Measurements from ENCODE around the gene KCNH1. TPM values are rescaled to one million over a fixed set of nuclear protein-coding genes. Genes with fewer than 3 reads are reported as not detected.

Gene KCNH1
- total and polyA plus RNA-seq, 9 of the 15 experiments (the other 6 are each of a cell fraction or from before 2014, with no cell fraction given) = not detected

DNA sequence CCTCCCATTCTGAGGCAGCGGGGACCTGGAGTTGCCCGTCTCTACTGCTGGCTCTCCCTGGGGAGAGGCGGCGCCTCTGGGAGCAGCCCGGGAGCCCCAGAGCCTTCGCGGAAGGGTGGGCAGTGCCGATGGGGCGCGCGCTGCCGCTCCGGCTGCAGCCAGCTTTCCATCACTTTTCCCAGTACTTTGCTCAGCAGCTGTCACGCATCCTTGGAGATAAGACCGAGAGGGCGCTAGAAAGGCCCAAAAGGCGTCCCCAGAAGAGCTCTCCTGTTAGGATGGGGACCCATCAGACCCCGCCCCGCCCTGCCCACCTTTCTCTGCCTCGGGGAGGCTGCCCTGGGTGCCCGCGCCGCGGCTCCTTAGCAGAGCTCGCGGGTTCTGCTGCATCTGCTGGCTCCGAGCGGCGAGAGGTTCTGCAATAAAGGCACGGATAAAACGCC lies 534 bp downstream of the KCNH1 start:
- Histone ChIP-seq H3K4me3 (no peak overlapping the region), H3K36me3 (ENCODE audit: control insufficient read depth, insufficient read depth, low read length) (no peaks in the 10 kb centered on the region), H3K27ac (ENCODE audit: extremely low read depth, low read depth, low read length) (no peak overlapping the region), H3K9me1 (ENCODE audit: control insufficient read depth, insufficient read depth, low read length) (no peaks in the 10 kb centered on the region), H3K9me3 (replicated peaks; ENCODE audit: control insufficient read depth, insufficient read depth, low read depth, low read length) (no peaks in the 10 kb centered on the region), H3K4me1 (replicated peaks in 1 of 2; ENCODE audit: control insufficient read depth in 2 of 2, insufficient read depth in 2 of 2, low read length in 2 of 2) (peaks cover 0 to 12% of the 10 kb centered on the region in 2 experiments; a peak in 2 of 5 replicates), H3K4me2 (ENCODE audit: insufficient read depth, low read length) (peak overlapping the region; percentile 40; the same call in 1 of the 2 replicates), H3K27me3 (ENCODE audit: control insufficient read depth in 2 of 2, insufficient read depth in 2 of 2, low read length in 2 of 2) (peaks cover 12 to 15% of the 10 kb centered on the region in 2 experiments), H4K20me1 (replicated peaks; ENCODE audit: control insufficient read depth, insufficient read depth, low read length) (0 out of 2 replicates have a peak, but pooled peaks cover 3% of the 10 kb centered on the region), H3K79me2 (ENCODE audit: control insufficient read depth, insufficient read depth, low read length) (no peaks in the 10 kb centered on the region), H3K9ac (ENCODE audit: insufficient read depth in 1 of 2, low read depth in 2 of 2, low read length in 2 of 2) (peak overlapping the region in 1 of 2 experiments; percentile 77; a peak in 2 of 4 replicates), H2AFZ (ENCODE audit: low read depth, low read length) (peak overlapping the region; percentile 56)
- in situ Hi-C loops (cut with MboI) = loop anchor here (10.0 to 25.0 kb wide), 5 partner anchors 539 to 1271 kb away; no protein-coding TSS in a partner anchor
- WGBS (ENCODE audit: insufficient coverage, low coverage, missing lambda C conversion rate) = 32% methylated on average over 25 of the region's 31 CpGs
- ATAC-seq (no peak), FAIRE-seq (no peak), DNase-seq (ENCODE audit: extremely low read depth in 1 of 4, low spot score in 3 of 4) (no peak)
- ChIA-PET CTCF (ENCODE audit: low intra/inter-chr PET ratio) (interaction anchor here (0.7 to 3.7 kb wide), 6 partner anchors 10 to 726 kb away, joined by 3 to 26 read pairs (median 10); no protein-coding TSS in a partner anchor), POLR2A (interaction anchor here (0.6 to 1.1 kb wide), 3 partner anchors 9 to 1305 kb away, joined by 3 read pairs; no protein-coding TSS in a partner anchor)
- BruUV-seq (replicated peaks) = no TSS peak
- intact Hi-C loops (cut with micrococcal nuclease) = loop anchor here (5.0 to 10.0 kb wide), 5 partner anchors 126 to 419 kb away; no protein-coding TSS in a partner anchor
- TF ChIP-seq, protein P1, sequence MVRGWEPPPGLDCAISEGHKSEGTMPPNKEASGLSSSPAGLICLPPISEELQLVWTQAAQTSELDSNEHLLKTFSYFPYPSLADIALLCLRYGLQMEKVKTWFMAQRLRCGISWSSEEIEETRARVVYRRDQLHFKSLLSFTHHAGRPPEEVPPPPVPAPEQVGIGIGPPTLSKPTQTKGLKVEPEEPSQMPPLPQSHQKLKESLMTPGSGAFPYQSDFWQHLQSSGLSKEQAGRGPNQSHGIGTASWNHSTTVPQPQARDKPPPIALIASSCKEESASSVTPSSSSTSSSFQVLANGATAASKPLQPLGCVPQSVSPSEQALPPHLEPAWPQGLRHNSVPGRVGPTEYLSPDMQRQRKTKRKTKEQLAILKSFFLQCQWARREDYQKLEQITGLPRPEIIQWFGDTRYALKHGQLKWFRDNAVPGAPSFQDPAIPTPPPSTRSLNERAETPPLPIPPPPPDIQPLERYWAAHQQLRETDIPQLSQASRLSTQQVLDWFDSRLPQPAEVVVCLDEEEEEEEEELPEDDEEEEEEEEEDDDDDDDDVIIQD (CRISPR knock-in tag; IDR thresholded peaks at IDR 0.05) = no peak
- TF ChIP-seq, protein P2, sequence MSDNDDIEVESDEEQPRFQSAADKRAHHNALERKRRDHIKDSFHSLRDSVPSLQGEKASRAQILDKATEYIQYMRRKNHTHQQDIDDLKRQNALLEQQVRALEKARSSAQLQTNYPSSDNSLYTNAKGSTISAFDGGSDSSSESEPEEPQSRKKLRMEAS (CRISPR knock-in tag; IDR thresholded peaks at IDR 0.05) = no peak
- TF ChIP-seq, protein P3, sequence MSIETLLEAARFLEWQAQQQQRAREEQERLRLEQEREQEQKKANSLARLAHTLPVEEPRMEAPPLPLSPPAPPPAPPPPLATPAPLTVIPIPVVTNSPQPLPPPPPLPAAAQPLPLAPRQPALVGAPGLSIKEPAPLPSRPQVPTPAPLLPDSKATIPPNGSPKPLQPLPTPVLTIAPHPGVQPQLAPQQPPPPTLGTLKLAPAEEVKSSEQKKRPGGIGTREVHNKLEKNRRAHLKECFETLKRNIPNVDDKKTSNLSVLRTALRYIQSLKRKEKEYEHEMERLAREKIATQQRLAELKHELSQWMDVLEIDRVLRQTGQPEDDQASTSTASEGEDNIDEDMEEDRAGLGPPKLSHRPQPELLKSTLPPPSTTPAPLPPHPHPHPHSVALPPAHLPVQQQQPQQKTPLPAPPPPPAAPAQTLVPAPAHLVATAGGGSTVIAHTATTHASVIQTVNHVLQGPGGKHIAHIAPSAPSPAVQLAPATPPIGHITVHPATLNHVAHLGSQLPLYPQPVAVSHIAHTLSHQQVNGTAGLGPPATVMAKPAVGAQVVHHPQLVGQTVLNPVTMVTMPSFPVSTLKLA (conservative IDR thresholded peaks at IDR 0.05) = no peak
- TF ChIP-seq ELF4 (CRISPR knock-in tag; IDR thresholded peaks at IDR 0.05) = no peak
- TF ChIP-seq EGR1 (conservative IDR thresholded peaks at IDR 0.05) = no peak
- no peak for TF ChIP-seq SRSF3 (IDR thresholded peaks at IDR 0.05; ENCODE audit: insufficient read depth, low read length)
- TF ChIP-seq THRAP3 (IDR thresholded peaks at IDR 0.05; ENCODE audit: borderline replicate concordance) = no peak
- no peak for TF ChIP-seq MAFK (IDR thresholded peaks at IDR 0.05; ENCODE audit: low read length)
- TF ChIP-seq BRD4 (IDR thresholded peaks at IDR 0.05) = no peak
- TF ChIP-seq, protein P4, sequence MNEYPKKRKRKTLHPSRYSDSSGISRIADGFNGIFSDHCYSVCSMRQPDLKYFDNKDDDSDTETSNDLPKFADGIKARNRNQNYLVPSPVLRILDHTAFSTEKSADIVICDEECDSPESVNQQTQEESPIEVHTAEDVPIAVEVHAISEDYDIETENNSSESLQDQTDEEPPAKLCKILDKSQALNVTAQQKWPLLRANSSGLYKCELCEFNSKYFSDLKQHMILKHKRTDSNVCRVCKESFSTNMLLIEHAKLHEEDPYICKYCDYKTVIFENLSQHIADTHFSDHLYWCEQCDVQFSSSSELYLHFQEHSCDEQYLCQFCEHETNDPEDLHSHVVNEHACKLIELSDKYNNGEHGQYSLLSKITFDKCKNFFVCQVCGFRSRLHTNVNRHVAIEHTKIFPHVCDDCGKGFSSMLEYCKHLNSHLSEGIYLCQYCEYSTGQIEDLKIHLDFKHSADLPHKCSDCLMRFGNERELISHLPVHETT (CRISPR knock-in tag; conservative IDR thresholded peaks at IDR 0.05 in 1 of 2, IDR thresholded peaks at IDR 0.05 in 1 of 2) = no peak
- TF ChIP-seq, protein P5, sequence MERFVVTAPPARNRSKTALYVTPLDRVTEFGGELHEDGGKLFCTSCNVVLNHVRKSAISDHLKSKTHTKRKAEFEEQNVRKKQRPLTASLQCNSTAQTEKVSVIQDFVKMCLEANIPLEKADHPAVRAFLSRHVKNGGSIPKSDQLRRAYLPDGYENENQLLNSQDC (CRISPR knock-in tag; IDR thresholded peaks at IDR 0.05) = no peak
- TF ChIP-seq ZNF282 (CRISPR knock-in tag; IDR thresholded peaks at IDR 0.05) = no peak
- no peak for TF ChIP-seq CBX3 (IDR thresholded peaks at IDR 0.05; ENCODE audit: borderline replicate concordance in 1 of 2, low read length in 2 of 2)
- no peak for TF ChIP-seq CBFA2T2 (conservative IDR thresholded peaks at IDR 0.05)
- TF ChIP-seq FOXA3 (CRISPR knock-in tag; conservative IDR thresholded peaks at IDR 0.05 in 1 of 2, IDR thresholded peaks at IDR 0.05 in 1 of 2) = no peak
- no peak for TF ChIP-seq SMAD4 (CRISPR knock-in tag; conservative IDR thresholded peaks at IDR 0.05)
- TF ChIP-seq CHD2 (IDR thresholded peaks at IDR 0.05; ENCODE audit: low read depth, low read length) = no peak
